Ovary (tissue), 9 donors: Measurements from ENCODE around the gene SOS2. TPM values are rescaled to one million over a fixed set of nuclear protein-coding genes. Genes with fewer than 3 reads are reported as not detected.

ENCODE experiments used
- DNase-seq, 5 donors: peaks; one replicate each; pipeline ENCODE4 v3.0.0-alpha.2; 2019 to 2020
- H3K27ac ChIP-seq, 2 donors: fragments of 200-600 bp; one replicate each; pipeline versions ENCODE4 v1.5.1 to v1.8.0; 2019 to 2022
- H3K27me3 ChIP-seq: fragments of 200-600 bp; one replicate; pipeline ENCODE4 v1.8.0; 2022
- H3K36me3 ChIP-seq: fragments of 200-600 bp; sonication (generic); one replicate; pipeline ENCODE4 v1.5.1; 2019
- H3K4me1 ChIP-seq: one replicate; pipeline ENCODE4 v1.8.1; 2013; ENCODE audit warnings: mild to moderate bottlenecking, moderate library complexity; ENCODE audit not compliant: insufficient read depth
- H3K4me3 ChIP-seq: fragments of 200-600 bp; sonication (generic); one replicate; pipeline ENCODE4 v1.5.1; 2017
- H3K9me3 ChIP-seq, 2 donors: fragments of 200-600 bp in 1 of 2; sonication (generic) in 1 of 2; one replicate each; pipeline versions ENCODE4 v1.5.1 to v1.8.1; 2013 to 2019; ENCODE audit warnings: mild to moderate bottlenecking in 1 of 2, moderate library complexity in 1 of 2
- CTCF ChIP-seq, 3 donors: fragments of 450-650 bp in 2 of 3; fragments of 200-600 bp in 1 of 3; IDR thresholded peaks; one replicate each; pipeline versions ENCODE4 v1.5.1 to v1.8.0; 2016 to 2022; ENCODE audit warnings: antibody characterized with exemption in 3 of 3, mild to moderate bottlenecking in 1 of 3
- EP300 ChIP-seq: sonication (generic); formaldehyde crosslinking; IDR thresholded peaks from one replicate; pipeline ENCODE4 v1.6.1; 2017; ENCODE audit warnings: antibody characterized with exemption
- POLR2A ChIP-seq: fragments of 450-650 bp; IDR thresholded peaks from one replicate; pipeline ENCODE4 v1.6.1; 2017; ENCODE audit warnings: antibody characterized with exemption, mild to moderate bottlenecking, moderate library complexity
- WGBS, 3 donors: extraction: QIAGEN DNeasy Blood & Tissue Kit in 1 of 3; methylation state at CpG; one replicate each; pipeline versions ENCODE4 v1.1.5 to v1.1.7; 2013 to 2017; 5-methylcytosine and 5-hydroxymethylcytosine counted together
- intact Hi-C, 4 donors: fragments of 100-400 bp; cut with DNase I; formaldehyde crosslinking; loops; one replicate each; pipeline versions ENCODE4 v1.11.0 to v1.15.1; 2022 to 2023
- polyA plus RNA-seq, 2 donors: library from polyadenylated mRNA; stranded (reverse); fragments of 200-250 nt in 1 of 2; fragments of 350-450 nt in 1 of 2; fragmentation: Illumina TruSeq in 1 of 2; extraction: RNeasy Lipid Tissue Mini Kit (QIAGEN cat#74804) in 1 of 2; gene quantifications; one replicate each; pipeline ENCODE4 v1.2.3, GENCODE V29; 2013 to 2014
- total RNA-seq, 7 donors: library from RNA; depleted of rRNA in 2 of 7; stranded (reverse); fragments of >200 nt in 2 of 7; fragmentation: NEBNext Ultra II Directional in 3 of 7; extraction: Animal tissue kit (Norgen Biotek cat#: 25700) in 3 of 7; gene quantifications; one replicate each; pipeline versions ENCODE4 v1.1.0 to v1.2.4, GENCODE V29; 2016 to 2023
- donor health status: DM: no; HTN: no; CAD: no; lungs with moderate emphysema.
- donor health status: DM: no; HTN: no; CAD: no.
- donor health status: Bipolar disorder and iron deficiency.
- donor health status: DM: yes; HTN: yes; CAD: no.
- donor health status: DM: no; HTN: no; CAD: no.
- donor health status: DM: yes; HTN: yes; CAD: no.

SOS2 gene
- total and polyA plus RNA-seq, 9 donors: 10.2 to 29.3 (median 26.7) TPM

DNA sequence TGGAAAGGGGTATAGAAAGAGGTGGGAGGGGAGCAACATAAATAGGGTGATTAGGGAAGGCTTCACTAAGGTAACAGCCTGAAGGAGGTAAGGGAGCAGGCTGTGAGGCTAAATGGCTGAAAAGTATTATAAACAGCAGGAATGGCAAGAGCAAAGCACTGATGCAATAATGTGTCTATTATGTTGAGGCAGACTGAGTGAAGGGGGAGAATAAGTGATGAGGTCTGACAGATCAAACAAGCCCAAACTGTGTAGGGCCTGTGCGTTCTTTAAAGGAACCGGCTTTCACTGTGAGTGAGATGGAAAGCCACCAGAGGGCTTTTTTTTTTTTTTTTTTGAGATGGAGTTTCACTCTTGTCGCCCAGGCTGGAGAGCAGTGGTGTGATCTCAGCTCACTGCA lies 108.3 kb downstream of the SOS2 start:
- Histone ChIP-seq H3K4me1 (no peaks in the 10 kb centered on the region), H3K9me3 (no peaks in the 10 kb centered on the region), H3K4me3 (no peak overlapping the region), H3K36me3 (no peaks in the 10 kb centered on the region), H3K27me3 (no peaks in the 10 kb centered on the region), H3K27ac (no peak overlapping the region)
- TF ChIP-seq POLR2A (no peak), EP300 (no peak), CTCF (IDR thresholded peaks at IDR 0.05) (no peak)
- intact Hi-C loops: no loop called here
- WGBS, 3 donors: 94 to 98% (median 95%) methylated on average over 3 of the region's 3 CpGs
- DNase-seq: no peak

- Histone ChIP-seq H3K4me3 (no peak overlapping the region), H3K36me3 (no peaks in the 10 kb centered on the region), H3K9me3 (no peaks in the 10 kb centered on the region), H3K27me3 (no peaks in the 10 kb centered on the region), H3K4me1 (no peaks in the 10 kb centered on the region), H3K27ac (no peak overlapping the region)
- intact Hi-C loops: no loop called here
- WGBS, 3 donors: 82 to 93% (median 91%) methylated on average over 6 of the region's 6 CpGs
- no peak for TF ChIP-seq EP300
- no peak for TF ChIP-seq CTCF (IDR thresholded peaks at IDR 0.05)
- no peak for TF ChIP-seq POLR2A
- DNase-seq: no peak
These were observed 109.1 kb downstream of the SOS2 start for GRCh38 chr14:50122291-50122690.

- Histone ChIP-seq H3K4me1 (no peaks in the 10 kb centered on the region), H3K27me3 (no peaks in the 10 kb centered on the region), H3K27ac (no peak overlapping the region), H3K9me3 (no peaks in the 10 kb centered on the region), H3K4me3 (no peak overlapping the region), H3K36me3 (no peaks in the 10 kb centered on the region)
- DNase-seq: no peak
- no peak for TF ChIP-seq CTCF (IDR thresholded peaks at IDR 0.05)
- no peak for TF ChIP-seq EP300
- TF ChIP-seq POLR2A: no peak
- WGBS, 3 donors: 87 to 92% (median 91%) methylated on average over 5 of the region's 5 CpGs
- intact Hi-C loops: no loop called here
These were observed 109.9 kb downstream of the SOS2 start for GRCh38 chr14:50121486-50121885.

DNA sequence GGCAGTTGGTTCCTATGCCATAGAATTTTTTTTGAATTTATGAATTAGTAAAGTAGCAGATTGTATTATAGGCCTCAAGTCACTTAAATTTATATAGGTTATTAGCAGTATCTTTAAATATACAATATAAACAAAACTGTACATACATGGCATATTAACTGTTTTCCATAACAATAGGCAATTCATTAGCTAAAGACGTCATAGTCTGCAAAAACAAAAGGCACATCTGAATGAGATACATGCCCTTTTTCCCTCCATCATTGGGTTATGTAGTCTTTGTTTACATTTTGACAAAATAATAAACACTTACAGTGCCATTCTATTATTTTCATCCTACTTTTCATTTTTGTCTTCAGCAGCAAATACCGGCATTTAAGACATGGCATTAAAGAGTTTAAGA lies 113.9 kb downstream of the SOS2 start:
- Histone ChIP-seq H3K36me3 (no peaks in the 10 kb centered on the region), H3K27ac (peak overlapping the region in 1 of 2 donors; percentile 78), H3K4me1 (no peaks in the 10 kb centered on the region), H3K4me3 (no peak overlapping the region), H3K27me3 (no peaks in the 10 kb centered on the region), H3K9me3 (no peaks in the 10 kb centered on the region)
- no peak for TF ChIP-seq CTCF (IDR thresholded peaks at IDR 0.05)
- TF ChIP-seq EP300: no peak
- TF ChIP-seq POLR2A: no peak
- intact Hi-C loops: no loop called here
- no peak for DNase-seq
- WGBS, 3 donors: 87 to 98% (median 89%) methylated on average over 2 of the region's 2 CpGs

DNA sequence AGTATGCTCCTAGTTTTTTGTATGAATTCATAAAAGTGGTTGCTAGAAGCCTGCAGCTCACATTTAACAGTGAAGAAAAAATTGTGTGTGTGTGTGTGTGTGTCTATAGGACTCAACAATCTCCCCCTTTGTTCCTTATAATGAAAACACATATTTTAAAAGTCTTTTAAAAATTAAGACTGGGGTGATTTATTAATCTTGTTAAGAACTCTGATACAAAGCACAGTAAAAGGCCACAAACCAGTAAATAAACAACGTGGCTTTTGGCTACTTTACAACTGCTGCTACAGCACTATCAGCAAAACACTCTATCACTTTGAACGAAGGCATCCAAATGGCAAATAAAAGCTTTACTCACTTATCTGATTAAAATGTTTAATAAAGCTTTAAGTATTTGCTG lies 114.4 kb downstream of the SOS2 start:
- H3K27ac ChIP-seq: peak overlapping the region in 1 of 2 donors; percentile 78
- 13 to 18% (median 16%) methylated on average over 2 of the region's 2 CpGs for WGBS, 3 donors
- H3K36me3 ChIP-seq: no peaks in the 10 kb centered on the region
- H3K27me3 ChIP-seq: no peaks in the 10 kb centered on the region
- intact Hi-C loops: no loop called here
- no peak for DNase-seq
- no peaks in the 10 kb centered on the region for H3K9me3 ChIP-seq
- TF ChIP-seq CTCF (IDR thresholded peaks at IDR 0.05) (no peak), EP300 (no peak), POLR2A (no peak)
- peak overlapping the region; percentile 84 for H3K4me3 ChIP-seq
- no peaks in the 10 kb centered on the region for H3K4me1 ChIP-seq
